HCT116 (cell line): ENCODE results near the gene TRIL. TPM values are rescaled to one million over a fixed set of nuclear protein-coding genes. Genes with fewer than 3 reads are reported as not detected.

ENCODE experiments used
- ATAC-seq: fragments of 200-7000 bp; cut with Tn5 transposase; 2 replicates; pipeline ENCODE4 v1.9.1; 2020; ENCODE audit warnings: mild to moderate bottlenecking, moderate library complexity
- BruUV-seq: library from RNA; stranded (reverse); fragments of 400-500 nt; replicated peaks from 2 replicates; lab custom pipeline; 2021; lab: Mats Ljungman, UMichigan
- CTCF ChIA-PET: fragments of 300-600 bp; sonication (Branson Sonifier 250); formaldehyde crosslinking; loops from one replicate; lab custom pipeline; 2021; ENCODE audit warnings: antibody characterized with exemption; lab: Charles Lee
- POLR2A ChIA-PET: fragments of 300-600, 350-600 bp; sonication (Branson Sonifier 250); formaldehyde crosslinking; loops from one replicate; lab custom pipeline; 2021; ENCODE audit warnings: antibody characterized with exemption; lab: Charles Lee
- RAD21 ChIA-PET, 2 experiments: fragments of 300-600 bp; sonication (Branson Sonifier 250); formaldehyde crosslinking; loops; one replicate each; lab custom pipeline; 2023; ENCODE audit warnings: low total read pairs in 2 of 2; ENCODE audit not compliant: uncharacterized antibody in 2 of 2, unreplicated experiment in 2 of 2, low non-redundant PET in 1 of 2; lab: Charles Lee
- DNase-seq: peaks from one replicate; pipeline ENCODE4 v3.0.0-alpha.2; 2010; ENCODE audit warnings: low read depth, low spot score
- H2AFZ ChIP-seq: fragments of 200-600 bp; shearing (Covaris generic), sonication (generic); 2 replicates; pipeline ENCODE4 v1.6.1; 2017; ENCODE audit warnings: low read depth, mixed run types, mixed read lengths, antibody characterized with exemption, low read length; ENCODE audit not compliant: poor library complexity, severe bottlenecking
- H3K27ac ChIP-seq: 2 replicates; pipeline ENCODE4 v1.5.1; 2012; ENCODE audit warnings: low read depth, low read length
- H3K27me3 ChIP-seq: fragments of 200-600 bp; sonication (generic); 2 replicates; pipeline ENCODE4 v1.6.1; 2016; ENCODE audit warnings: mixed run types, low read length, mixed read lengths; ENCODE audit not compliant: insufficient read depth
- H3K36me3 ChIP-seq, 2 experiments: fragments of 200-500 bp in 1 of 2; fragments of 200-600 bp in 1 of 2; sonication (Bioruptor generic) in 1 of 2; sonication (generic) in 1 of 2; 2 replicates each; pipeline versions ENCODE4 v1.5.1 to v1.6.1; 2014 to 2016; ENCODE audit warnings: low read length in 2 of 2, inconsistent platforms in 1 of 2, mixed read lengths in 1 of 2, mixed run types in 1 of 2; ENCODE audit not compliant: insufficient read depth in 2 of 2, control insufficient read depth in 1 of 2
- H3K4me1 ChIP-seq, 2 experiments: fragments of 200-600 bp in 1 of 2; sonication (generic) in 1 of 2; 2 replicates each; pipeline versions ENCODE4 v1.5.1 to v1.6.1; 2012 to 2017; ENCODE audit warnings: low read length in 2 of 2, inconsistent platforms in 1 of 2, mild to moderate bottlenecking in 1 of 2, mixed read lengths in 1 of 2, mixed run types in 1 of 2, moderate library complexity in 1 of 2; ENCODE audit not compliant: insufficient read depth in 2 of 2, control insufficient read depth in 1 of 2
- H3K4me2 ChIP-seq: fragments of 200-600 bp; sonication (generic); 2 replicates; pipeline ENCODE4 v1.6.1; 2017; ENCODE audit warnings: mixed run types, low read length, mixed read lengths
- H3K4me3 ChIP-seq, 2 experiments: fragments of 200-600 bp in 1 of 2; sonication (generic) in 1 of 2; replicated peaks in 1 of 2; 2 replicates each; pipeline ENCODE4 v1.5.1; 2011 to 2016; ENCODE audit warnings: low read length in 2 of 2, control low read depth in 1 of 2, low read depth in 1 of 2, mild to moderate bottlenecking in 1 of 2, mixed read lengths in 1 of 2, mixed run types in 1 of 2
- H3K79me2 ChIP-seq: fragments of 200-600 bp; sonication (generic); 2 replicates; pipeline ENCODE4 v1.6.1; 2017; ENCODE audit warnings: mild to moderate bottlenecking, mixed run types, low read length, moderate library complexity, mixed read lengths; ENCODE audit not compliant: insufficient read depth
- H3K9ac ChIP-seq: fragments of 200-600 bp; sonication (generic); 2 replicates; pipeline ENCODE4 v1.6.1; 2016; ENCODE audit warnings: low read length, mixed read lengths
- H3K9me2 ChIP-seq: fragments of 200-600 bp; sonication (generic), shearing (Covaris generic); 2 replicates; pipeline ENCODE4 v1.6.1; 2017; ENCODE audit warnings: mixed run types, mild to moderate bottlenecking, moderate library complexity; ENCODE audit not compliant: insufficient read depth
- H3K9me3 ChIP-seq, 2 experiments: fragments of 200-500 bp in 1 of 2; fragments of 200-600 bp in 1 of 2; sonication (Bioruptor generic) in 1 of 2; sonication (generic) in 1 of 2; 2 replicates each; pipeline ENCODE4 v1.6.1; 2014 to 2017; ENCODE audit warnings: low read length in 2 of 2, mixed read lengths in 2 of 2, inconsistent platforms in 1 of 2, low read depth in 1 of 2, mild to moderate bottlenecking in 1 of 2, mixed run types in 1 of 2, moderate library complexity in 1 of 2; ENCODE audit not compliant: control insufficient read depth in 1 of 2, insufficient read depth in 1 of 2
- H4K20me1 ChIP-seq: fragments of 200-600 bp; sonication (generic), shearing (Covaris generic); 2 replicates; pipeline ENCODE4 v1.6.1; 2017; ENCODE audit warnings: mixed run types, mild to moderate bottlenecking, moderate library complexity; ENCODE audit not compliant: insufficient read depth
- ATF3 ChIP-seq: IDR thresholded peaks from 2 replicates; pipeline ENCODE4 v1.6.1; 2012
- CBX3 ChIP-seq: IDR thresholded peaks from 2 replicates; pipeline ENCODE4 v1.6.1; 2012; ENCODE audit warnings: low read depth
- CEBPB ChIP-seq: IDR thresholded peaks from 2 replicates; pipeline ENCODE4 v1.6.1; 2012; ENCODE audit warnings: low read depth
- EGR1 ChIP-seq: IDR thresholded peaks from 2 replicates; pipeline ENCODE4 v1.6.1; 2012; ENCODE audit warnings: low read depth
- ELF1 ChIP-seq: IDR thresholded peaks from 2 replicates; pipeline ENCODE4 v1.6.1; 2012; ENCODE audit warnings: low read depth, borderline replicate concordance
- EZH2 ChIP-seq: fragments of 200-600 bp; sonication (generic); IDR thresholded peaks from 2 replicates; pipeline ENCODE4 v1.6.1; 2017; ENCODE audit warnings: antibody characterized with exemption, mixed run types
- FOSL1 ChIP-seq: IDR thresholded peaks from 2 replicates; pipeline ENCODE4 v1.6.1; 2012; ENCODE audit warnings: low read depth
- JUND ChIP-seq: IDR thresholded peaks from 2 replicates; pipeline ENCODE4 v1.6.1; 2012
- MAX ChIP-seq: IDR thresholded peaks from 2 replicates; pipeline ENCODE4 v1.6.1; 2012
- RAD21 ChIP-seq: IDR thresholded peaks from 2 replicates; pipeline ENCODE4 v1.6.1; 2012; ENCODE audit warnings: low read depth, mild to moderate bottlenecking
- SP1 ChIP-seq: IDR thresholded peaks from 2 replicates; pipeline ENCODE4 v1.6.1; 2012; ENCODE audit warnings: low read depth
- SRF ChIP-seq: IDR thresholded peaks from 2 replicates; pipeline ENCODE4 v1.6.1; 2012; ENCODE audit warnings: low read depth
- TCF7L2 ChIP-seq: IDR thresholded peaks from 2 replicates; pipeline ENCODE4 v1.7.0; 2011; ENCODE audit warnings: borderline replicate concordance, inconsistent platforms; ENCODE audit not compliant: insufficient read depth, insufficient read length; ENCODE audit errors: extremely low read depth
- YY1 ChIP-seq: IDR thresholded peaks from 2 replicates; pipeline ENCODE4 v1.6.1; 2011; ENCODE audit warnings: low read length, low read depth, moderate library complexity, mild to moderate bottlenecking; ENCODE audit not compliant: insufficient replicate concordance; ENCODE audit errors: extremely low read depth
- ZBTB33 ChIP-seq: IDR thresholded peaks from 2 replicates; pipeline ENCODE4 v1.6.1; 2011; ENCODE audit warnings: mild to moderate bottlenecking, low read length, moderate library complexity; ENCODE audit not compliant: insufficient replicate concordance; ENCODE audit errors: extremely low read depth
- ZFX ChIP-seq: fragments of 450-650 bp; IDR thresholded peaks from 2 replicates; pipeline ENCODE4 v1.6.1; 2017
- intact Hi-C: fragments of 100-400 bp; cut with micrococcal nuclease; formaldehyde crosslinking; loops from 2 replicates; pipeline ENCODE4 v1.10.0; 2022
- total RNA-seq: library from RNA; stranded (reverse); gene quantifications from one replicate; pipeline ENCODE4 v1.2.1, GENCODE V29; 2021; ENCODE audit not compliant: unreplicated experiment

TRIL gene
- total RNA-seq, 1 experiment from 2014 or later: not detected

GRCh38 chr7:28941633-28942032 lies 16.5 kb downstream of the TRIL start:
- no peak for ATAC-seq
- no peaks in the 10 kb centered on the region for H3K27me3 ChIP-seq
- no peak for TF ChIP-seq RAD21
- TF ChIP-seq SP1: no peak
- TF ChIP-seq ZBTB33: no peak
- no peak for TF ChIP-seq YY1
- TF ChIP-seq, all 23 proteins: peak for 0
- Histone ChIP-seq H3K4me2 (no peak overlapping the region), H3K27ac (no peak overlapping the region), H4K20me1 (no peaks in the 10 kb centered on the region), H3K36me3 (no peaks in the 10 kb centered on the region), H3K9ac (no peak overlapping the region), H3K79me2 (no peaks in the 10 kb centered on the region), H3K4me3 (no peak overlapping the region), H3K9me3 (no peaks in the 10 kb centered on the region), H3K4me1 (no peaks in the 10 kb centered on the region), H2AFZ (no peak overlapping the region), H3K9me2 (no peaks in the 10 kb centered on the region)
- DNase-seq: no peak
- CTCF ChIA-PET: interaction anchor here (1.2 kb wide), 1 partner anchor 15 kb away, joined by 3 read pairs; no protein-coding TSS in a partner anchor
- RAD21 ChIA-PET: no interaction called here
- no TSS peak for BruUV-seq
- POLR2A ChIA-PET: no interaction called here
- intact Hi-C loops: no loop called here

- no peaks in the 10 kb centered on the region for H4K20me1 ChIP-seq
- H3K4me2 ChIP-seq: no peak overlapping the region
- H2AFZ ChIP-seq: no peak overlapping the region
- no peaks in the 10 kb centered on the region for H3K27me3 ChIP-seq
- POLR2A ChIA-PET: no interaction called here
- H3K79me2 ChIP-seq: no peaks in the 10 kb centered on the region
- H3K9ac ChIP-seq: no peak overlapping the region
- intact Hi-C loops: no loop called here
- no peak overlapping the region for H3K27ac ChIP-seq
- no peak overlapping the region for H3K4me3 ChIP-seq
- no peaks in the 10 kb centered on the region for H3K4me1 ChIP-seq
- no peaks in the 10 kb centered on the region for H3K36me3 ChIP-seq
- H3K9me2 ChIP-seq: no peaks in the 10 kb centered on the region
- RAD21 ChIA-PET: no interaction called here
- no peaks in the 10 kb centered on the region for H3K9me3 ChIP-seq
- CTCF ChIA-PET: interaction anchor here (1.2 to 1.5 kb wide), 2 partner anchors 14 to 16 kb away, joined by 3 to 4 read pairs; no protein-coding TSS in a partner anchor
- no TSS peak for BruUV-seq
- DNase-seq: no peak
- ATAC-seq: no peak
- no peak for TF ChIP-seq MAX
- no peak for TF ChIP-seq YY1
- TF ChIP-seq ATF3: no peak
- TF ChIP-seq CEBPB: no peak
- no peak for TF ChIP-seq ZFX
- no peak for TF ChIP-seq ZBTB33
- TF ChIP-seq ELF1: no peak
- TF ChIP-seq EGR1: no peak
- TF ChIP-seq JUND: no peak
- TF ChIP-seq TCF7L2: no peak
- no peak for TF ChIP-seq CBX3
- no peak for TF ChIP-seq SRF
- no peak for TF ChIP-seq EZH2
- no peak for TF ChIP-seq SP1
- no peak for TF ChIP-seq FOSL1
Measured at GRCh38 chr7:28940741-28941384, 17.3 kb downstream of the TRIL start.
